ENCODE data around the gene CYB561D2.

GRCh38 chr3:50396502-50396901, 45.8 kb downstream of the CYB561D2 start:
- TF ChIP-seq CTCF (IDR thresholded peaks at IDR 0.05) (no peak), POLR2A (IDR thresholded peaks at IDR 0.05) (no peak)

All from upper lobe of left lung (tissue), 4 donors.